Nucleus accumbens (tissue), 56 donors: Measurements from ENCODE around the gene RHOF.

ENCODE experiments used
- DNase-seq, 56 donors: peaks; one replicate each; lab custom pipeline; 2025; lab: John Stamatoyannopoulos, UW

The RHOF gene

GRCh38 chr12:121806009-121806545, 12.6 kb upstream of the RHOF start:
- peak in 2 of 56 donors; percentile 15 to 34 for DNase-seq

DNA sequence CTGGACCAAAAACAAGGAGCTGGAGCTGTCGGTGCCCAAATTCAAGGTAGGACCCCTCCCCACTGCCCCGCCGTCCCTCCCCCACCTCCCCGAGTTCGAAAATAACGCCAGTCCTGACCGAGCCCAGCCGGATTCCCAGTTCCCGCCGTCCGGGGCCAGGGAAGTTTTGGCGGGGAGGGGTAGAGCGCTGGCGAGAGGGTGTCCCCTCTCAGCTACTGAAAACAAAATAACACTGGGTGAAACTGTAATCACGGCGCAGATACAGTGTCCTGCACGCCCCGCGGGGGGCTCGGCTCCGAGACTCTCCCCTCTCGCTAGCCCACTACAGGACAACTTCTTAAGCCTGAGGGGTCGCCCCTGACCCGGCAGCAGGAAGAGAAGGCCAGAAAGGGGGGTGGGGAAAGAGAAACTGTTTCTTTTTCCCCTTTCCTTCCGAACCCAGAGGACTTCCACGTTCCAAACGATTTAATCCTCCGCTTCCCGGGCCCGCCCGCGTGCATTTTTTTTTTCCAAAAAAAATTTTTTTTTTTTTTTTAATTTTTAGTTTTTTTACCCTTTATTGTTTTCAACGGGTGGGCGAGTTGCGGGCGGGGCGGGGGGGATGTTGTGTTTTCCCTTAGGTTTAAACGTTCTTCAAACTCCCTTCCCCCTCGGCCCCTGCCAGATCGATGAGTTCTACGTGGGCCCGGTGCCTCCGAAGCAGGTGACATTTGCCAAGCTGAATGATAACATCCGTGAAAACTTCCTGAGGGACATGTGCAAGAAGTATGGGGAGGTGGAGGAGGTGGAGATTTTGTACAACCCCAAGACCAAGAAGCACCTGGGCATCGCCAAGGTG, 11.9 kb upstream of the RHOF start:
- DNase-seq = peak in 3 of 56 donors; percentile 5 to 38 (median 26)

DNA sequence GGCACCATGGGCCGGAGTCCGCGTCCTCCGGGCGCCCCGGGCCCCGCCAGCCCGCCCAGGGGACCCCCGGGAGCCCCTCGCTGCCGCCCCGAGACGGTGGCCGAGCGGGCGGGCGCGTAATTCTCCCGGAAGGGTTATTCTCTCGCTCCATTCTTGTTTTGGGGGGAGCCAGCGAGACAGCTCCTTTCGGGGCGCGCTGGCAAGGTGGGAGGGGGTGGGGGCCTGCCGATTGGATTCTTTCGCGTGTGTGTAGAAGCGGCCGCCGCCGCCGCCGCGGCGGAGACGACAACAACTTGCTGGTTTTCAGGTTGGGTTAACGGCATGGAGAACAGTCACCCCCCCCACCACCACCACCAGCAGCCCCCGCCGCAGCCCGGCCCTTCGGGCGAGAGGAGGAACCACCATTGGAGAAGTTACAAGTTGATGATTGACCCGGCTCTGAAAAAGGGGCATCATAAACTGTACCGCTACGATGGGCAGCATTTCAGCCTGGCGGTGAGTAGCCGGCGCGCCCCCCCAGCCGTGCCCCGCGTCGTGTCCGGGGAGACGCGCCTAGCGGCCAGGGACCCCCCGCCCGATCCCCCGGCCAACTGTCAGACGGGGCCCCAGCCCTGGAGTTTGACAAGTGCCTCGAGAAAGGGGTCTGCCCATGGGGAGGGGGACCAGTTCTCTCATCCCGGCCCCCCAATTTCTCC, 11.1 kb upstream of the RHOF start:
- peak in 27 of 56 donors; percentile 8 to 51 (median 24) for DNase-seq

DNA sequence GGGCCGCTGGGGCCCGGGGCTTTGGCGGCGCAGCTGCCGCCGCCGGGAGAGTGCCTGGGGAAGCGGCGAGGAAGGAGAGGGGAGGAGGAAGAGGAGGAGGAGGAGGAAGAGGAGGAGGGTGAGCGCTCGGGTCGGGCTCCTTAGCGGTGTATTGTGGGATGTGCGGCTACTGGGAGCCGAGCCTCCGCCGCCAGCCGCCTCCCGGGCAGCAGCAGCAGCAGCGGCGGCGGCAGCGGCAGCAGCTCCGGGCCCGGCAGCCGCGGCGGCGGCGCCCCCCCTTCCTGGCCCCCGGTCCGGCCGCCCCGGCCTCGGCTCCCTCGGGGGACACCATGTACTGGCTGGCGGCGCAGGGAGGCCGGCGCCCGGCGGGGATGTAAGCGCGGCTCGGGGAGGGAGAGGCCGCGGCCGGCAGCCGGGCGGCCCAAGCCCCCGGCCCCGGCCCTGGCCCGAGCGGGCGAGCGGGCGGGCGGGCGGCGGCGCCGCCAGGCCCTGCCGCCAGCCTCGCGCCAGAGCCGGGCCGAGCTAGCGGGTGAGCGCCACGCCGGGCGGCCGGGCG, 10.5 kb upstream of the RHOF start, which contains the start of gene SETD1B:
Gene SETD1B, plus strand, starts transcription at position 149 of the 556 bp plus-strand sequence. CDS start 729 bp downstream, outside the sequence.
- peak in 48 of 56 donors; percentile 14 to 75 (median 50) for DNase-seq

DNA sequence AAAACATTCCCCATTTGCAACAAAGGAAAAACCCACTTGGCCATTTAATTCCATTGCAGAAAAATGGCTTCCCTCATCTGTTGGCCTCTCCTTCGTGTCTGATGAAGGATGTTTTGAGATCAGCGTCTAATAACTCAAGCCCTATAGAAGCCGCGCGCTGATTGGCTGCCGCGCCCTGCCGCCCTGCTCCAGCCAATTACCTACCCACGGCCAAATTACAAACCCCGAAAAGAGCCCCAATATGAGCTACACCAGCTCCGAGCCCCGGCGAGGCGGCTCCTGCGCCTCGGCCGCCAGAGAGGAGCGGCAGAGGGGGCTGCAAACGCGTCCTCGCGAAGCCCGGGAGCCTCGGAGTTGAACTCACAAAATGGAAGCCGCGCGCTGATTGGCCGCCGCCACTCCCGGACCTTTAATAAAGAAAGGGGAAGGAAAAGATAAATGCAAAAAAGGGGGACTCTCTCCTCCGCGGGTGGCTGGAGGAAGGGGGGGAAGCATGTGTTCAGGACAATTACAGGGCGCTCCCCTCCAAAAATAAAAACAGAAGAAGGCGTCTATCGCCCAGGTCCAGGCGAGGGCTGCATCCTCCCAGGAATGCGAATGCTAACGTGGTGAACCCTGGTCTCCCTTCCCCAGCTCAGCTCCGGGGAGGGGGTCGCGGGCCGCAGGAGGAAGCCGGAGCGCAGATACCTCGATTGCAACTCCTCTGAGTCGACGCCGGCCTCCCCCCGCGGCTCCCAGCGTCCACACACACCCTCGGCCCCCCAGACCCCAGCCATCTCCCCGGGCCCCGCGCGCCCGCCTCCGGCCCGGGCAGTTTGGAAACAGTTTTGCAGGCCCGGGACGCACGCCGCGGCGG, 9.6 kb upstream of the RHOF start:
- peak; percentile 50 to 99 (median 92) for DNase-seq

GRCh38 chr12:121802485-121802842, 9.0 kb upstream of the RHOF start:
- no peak for DNase-seq

DNA sequence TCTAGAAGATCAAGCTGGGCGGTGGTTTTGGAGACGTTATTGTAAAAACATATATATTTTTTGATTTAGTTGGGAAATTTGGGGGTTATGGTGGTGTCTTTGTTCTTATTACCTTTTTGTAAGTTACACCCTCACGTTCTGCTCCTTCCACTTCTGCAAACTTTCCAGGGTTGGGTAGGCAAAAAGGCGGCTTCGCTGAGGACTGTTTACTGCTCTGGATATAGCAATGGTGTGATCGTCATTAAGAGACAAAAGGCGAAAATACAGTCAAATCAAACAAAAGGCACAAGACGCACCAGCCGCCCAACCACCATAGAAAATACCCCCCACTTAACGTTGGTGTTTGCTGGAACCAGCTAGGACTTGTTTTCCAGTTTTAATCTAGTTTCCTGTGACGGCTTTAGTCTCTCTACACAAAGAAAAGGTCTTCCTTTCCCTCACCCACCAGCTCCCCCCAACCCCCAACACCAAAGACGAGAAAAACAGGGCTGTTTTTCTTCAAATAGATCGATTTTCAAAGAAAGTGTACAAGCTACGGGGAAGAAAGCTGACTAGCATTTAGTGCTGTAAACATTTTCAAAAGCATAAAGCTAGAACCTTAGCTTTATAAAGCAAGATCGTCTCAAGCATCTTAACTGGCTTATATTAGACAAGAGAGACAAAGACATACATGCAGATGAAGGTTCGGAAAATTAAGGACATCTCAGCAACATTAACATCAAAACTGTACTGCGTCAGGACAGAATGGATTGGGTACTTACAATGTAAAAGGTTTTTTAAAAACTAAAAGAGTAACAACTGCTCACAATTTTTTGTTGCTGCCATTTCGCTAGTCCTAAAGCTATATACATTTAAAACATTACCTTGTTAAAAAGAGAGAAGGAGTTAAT, 8.4 kb upstream of the RHOF start:
- DNase-seq = peak in 23 of 56 donors; percentile 8 to 79 (median 48)

- peak in 52 of 56 donors; percentile 27 to 85 (median 62) for DNase-seq
Measured at GRCh38 chr12:121800694-121801594, 7.5 kb upstream of the RHOF start.

DNA sequence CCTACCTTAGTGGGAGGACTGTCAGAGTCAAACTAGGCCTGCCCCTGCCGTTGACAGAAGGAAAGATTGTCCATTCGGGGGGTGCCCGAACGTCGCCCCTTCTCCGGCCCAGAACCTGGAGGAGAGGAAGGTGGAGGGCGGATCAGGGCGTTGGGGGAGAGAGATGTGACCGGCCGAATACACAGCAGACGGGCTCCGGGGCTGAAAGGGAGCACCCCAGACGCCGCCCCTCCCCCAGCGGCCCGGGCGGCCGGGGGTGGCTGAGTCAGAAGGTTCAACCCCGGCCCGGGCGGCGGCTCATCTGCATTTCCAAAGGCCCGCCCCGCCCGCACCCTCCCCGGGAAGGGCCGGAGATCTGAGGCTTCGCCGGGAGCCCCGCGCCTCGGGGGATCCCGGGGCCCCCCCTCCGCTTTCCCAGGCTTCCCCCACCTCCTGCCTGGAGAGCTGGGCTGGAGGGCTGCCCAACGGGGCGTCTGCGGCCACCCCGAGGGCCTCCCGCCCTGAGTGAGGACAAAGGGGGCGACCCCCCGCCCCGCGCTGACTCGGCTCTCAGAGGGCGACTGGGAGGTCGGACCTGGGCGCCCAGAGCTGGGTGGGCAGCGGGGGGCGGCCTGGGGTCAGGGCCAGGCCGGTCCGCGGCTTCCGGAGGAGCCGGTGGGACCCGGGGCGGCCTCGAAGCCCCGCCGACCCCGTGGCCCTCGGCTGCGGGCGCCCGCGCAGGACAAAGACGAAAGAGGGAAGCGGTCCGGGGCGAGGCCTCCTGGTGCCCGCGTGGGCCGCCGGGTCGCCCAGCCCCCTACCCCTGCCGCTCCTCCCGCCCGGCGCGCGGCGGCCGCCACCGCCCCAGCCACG, 6.6 kb upstream of the RHOF start:
- DNase-seq = peak in 49 of 56 donors; percentile 25 to 94 (median 65)

GRCh38 chr12:121799156-121799841, 5.8 kb upstream of the RHOF start:
- DNase-seq = peak in 47 of 56 donors; percentile 23 to 76 (median 56)

- peak in 5 of 56 donors; percentile 22 to 42 (median 39) for DNase-seq
Measured at GRCh38 chr12:121798787-121799155, 5.3 kb upstream of the RHOF start.

DNA sequence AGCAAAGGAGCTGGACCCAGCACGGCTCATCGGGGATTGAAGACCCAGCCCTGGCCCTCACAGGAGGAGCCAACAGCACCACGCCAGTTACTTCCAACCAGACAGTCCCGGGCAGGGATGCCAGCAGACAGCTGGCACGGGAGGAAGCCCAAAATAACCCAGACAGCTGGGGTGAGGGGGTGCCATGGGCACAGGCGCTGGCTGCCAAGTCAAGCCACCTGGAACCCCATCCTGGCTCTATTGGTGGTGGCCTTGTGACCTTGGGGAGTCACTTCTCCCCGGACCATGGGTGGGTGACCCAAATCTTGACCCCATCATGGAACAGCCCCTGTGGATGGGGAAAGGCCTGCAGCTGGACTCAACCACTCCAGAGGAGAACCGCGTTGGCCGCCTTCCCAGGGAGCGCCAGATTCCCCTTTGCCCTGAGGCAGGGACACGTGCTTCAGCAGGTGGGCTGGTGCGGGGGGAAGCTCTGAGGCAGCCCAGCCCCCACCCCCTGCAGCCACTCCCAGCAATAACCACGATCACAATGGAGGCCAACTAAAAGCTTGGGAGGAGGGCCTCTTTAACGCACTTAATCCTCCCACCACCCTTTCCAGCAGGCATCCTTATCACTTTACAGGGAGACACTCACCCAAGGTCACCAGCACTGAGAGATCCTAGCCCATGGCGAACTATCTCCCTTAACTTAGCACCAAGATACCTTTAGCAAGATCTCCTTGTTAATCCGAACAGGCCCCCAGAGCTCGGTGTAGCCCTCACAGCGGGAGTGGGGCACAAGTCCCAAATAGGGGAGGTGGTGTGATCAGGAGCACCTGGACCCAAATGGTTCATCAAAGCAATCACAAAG, 4.7 kb upstream of the RHOF start:
- DNase-seq = peak in 49 of 56 donors; percentile 15 to 79 (median 57)

DNA sequence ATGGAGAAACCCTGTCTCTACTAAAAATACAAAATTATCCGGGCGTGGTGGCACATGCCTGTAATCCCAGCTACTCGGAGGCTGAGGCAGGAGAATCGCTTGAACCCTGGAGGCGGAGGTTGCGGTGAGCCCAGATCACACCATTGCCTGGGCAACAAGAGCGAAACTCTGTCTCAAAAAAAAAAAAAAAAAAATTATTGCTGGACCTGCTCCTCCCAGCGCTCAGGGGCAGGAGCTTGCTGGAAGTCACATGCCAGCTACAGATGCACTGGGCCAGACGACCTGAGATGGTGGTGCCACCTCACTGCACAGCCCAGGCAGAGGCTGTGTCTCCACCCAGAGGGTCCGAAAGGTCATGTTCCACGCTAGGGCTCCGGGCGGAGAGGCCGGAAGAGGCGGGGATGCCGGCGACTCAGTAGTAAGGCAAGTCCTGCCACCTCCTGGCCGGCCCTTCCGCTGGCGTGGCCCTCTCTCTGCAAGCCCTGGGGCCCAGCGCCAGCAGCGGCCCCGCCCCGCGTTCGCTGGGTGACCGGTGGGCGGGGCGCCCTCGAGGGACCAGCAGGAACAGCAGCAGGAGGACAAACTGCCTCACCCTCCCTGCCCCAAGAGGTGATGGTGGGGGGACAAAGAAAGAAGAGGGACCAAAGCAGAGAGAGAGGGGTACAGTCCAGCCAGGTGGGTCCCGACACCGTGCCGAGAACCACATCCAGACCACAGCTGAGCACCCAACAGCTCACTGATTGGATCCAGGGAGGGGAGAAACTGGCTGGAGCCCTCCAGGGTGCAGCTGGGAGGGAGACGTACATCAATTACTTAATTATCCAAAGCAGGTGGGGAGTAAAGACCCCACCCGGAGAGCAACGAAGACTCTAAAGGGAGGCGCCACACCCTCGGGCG, 3.6 kb upstream of the RHOF start:
- peak in 52 of 56 donors; percentile 30 to 92 (median 67) for DNase-seq
